ENCODE measurements around the gene SLC11A1.

The SLC11A1 gene, protein sequence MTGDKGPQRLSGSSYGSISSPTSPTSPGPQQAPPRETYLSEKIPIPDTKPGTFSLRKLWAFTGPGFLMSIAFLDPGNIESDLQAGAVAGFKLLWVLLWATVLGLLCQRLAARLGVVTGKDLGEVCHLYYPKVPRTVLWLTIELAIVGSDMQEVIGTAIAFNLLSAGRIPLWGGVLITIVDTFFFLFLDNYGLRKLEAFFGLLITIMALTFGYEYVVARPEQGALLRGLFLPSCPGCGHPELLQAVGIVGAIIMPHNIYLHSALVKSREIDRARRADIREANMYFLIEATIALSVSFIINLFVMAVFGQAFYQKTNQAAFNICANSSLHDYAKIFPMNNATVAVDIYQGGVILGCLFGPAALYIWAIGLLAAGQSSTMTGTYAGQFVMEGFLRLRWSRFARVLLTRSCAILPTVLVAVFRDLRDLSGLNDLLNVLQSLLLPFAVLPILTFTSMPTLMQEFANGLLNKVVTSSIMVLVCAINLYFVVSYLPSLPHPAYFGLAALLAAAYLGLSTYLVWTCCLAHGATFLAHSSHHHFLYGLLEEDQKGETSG

DNA sequence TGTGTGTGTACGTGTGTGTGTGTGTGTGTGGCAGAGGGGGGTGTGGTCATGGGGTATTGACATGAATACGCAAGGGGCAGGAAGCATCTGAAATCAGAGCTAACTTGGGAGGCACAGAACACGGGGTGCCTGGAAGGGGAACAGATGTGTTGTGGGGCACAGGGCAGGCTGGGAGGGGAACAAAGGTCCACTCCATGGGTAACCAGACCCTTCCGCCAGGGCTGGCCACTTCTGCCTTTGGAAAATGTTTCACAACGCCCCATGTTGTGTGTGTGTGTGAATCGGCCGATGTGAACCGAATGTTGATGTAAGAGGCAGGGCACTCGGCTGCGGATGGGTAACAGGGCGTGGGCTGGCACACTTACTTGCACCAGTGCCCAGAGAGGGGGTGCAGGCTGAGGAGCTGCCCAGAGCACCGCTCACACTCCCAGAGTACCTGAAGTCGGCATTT lies at the start of gene SLC11A1:
Gene SLC11A1 (plus strand): TSS at position 358 of the 451 bp plus-strand sequence. CDS start 96 bp downstream, outside the sequence.
- Histone ChIP-seq H2AFZ (ENCODE audit: low read length, unreplicated experiment) (no peak within 1 kb of the TSS), H3K27me3 (ENCODE audit: insufficient read depth, low read length) (peaks cover 9% of the 10 kb centered on the region; the same call in 1 of the 2 replicates), H3K4me3 (ENCODE audit: low read depth, low read length) (no peak within 1 kb of the TSS), H3K27ac (ENCODE audit: low read depth, low read length) (no peak within 1 kb of the TSS), H3K4me1 (ENCODE audit: control insufficient read depth, insufficient read depth, low read length, unreplicated experiment) (no peaks in the 10 kb centered on the region), H3K79me2 (ENCODE audit: control insufficient read depth, insufficient read depth, low read length, unreplicated experiment) (no peaks in the 10 kb centered on the region), H3K36me3 (ENCODE audit: insufficient read depth, low read length) (no peaks in the 10 kb centered on the region)

DNA sequence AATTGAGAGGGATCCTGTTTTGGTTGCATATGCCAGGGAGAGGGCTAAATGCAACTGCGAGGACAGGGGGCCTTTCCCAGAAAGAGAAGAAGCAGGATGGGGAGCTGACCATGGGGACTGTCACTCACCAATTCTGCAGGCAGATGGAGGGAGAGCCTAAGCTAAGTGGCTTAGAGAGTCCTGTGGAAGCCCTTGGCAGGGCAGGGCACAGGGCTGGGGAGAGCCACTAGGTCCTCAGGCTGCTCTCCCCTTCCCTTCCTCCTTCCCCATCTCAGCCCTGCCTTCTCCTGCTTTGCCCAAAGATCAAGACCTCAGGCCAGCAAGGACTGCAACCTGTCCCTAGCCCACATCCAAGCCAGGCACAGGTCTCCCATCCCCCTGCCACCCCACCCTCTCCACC lies 49.8 kb upstream of the SLC11A1 start:
- Histone ChIP-seq H3K4me1 (ENCODE audit: control insufficient read depth, insufficient read depth, low read length, unreplicated experiment) (no peaks in the 10 kb centered on the region), H2AFZ (ENCODE audit: low read length, unreplicated experiment) (no peak overlapping the region), H3K36me3 (ENCODE audit: insufficient read depth, low read length) (no peaks in the 10 kb centered on the region), H3K27me3 (ENCODE audit: insufficient read depth, low read length) (no peaks in the 10 kb centered on the region), H3K4me3 (ENCODE audit: low read depth, low read length) (no peak overlapping the region), H3K79me2 (ENCODE audit: control insufficient read depth, insufficient read depth, low read length, unreplicated experiment) (no peaks in the 10 kb centered on the region), H3K27ac (ENCODE audit: low read depth, low read length) (no peak overlapping the region)

DNA sequence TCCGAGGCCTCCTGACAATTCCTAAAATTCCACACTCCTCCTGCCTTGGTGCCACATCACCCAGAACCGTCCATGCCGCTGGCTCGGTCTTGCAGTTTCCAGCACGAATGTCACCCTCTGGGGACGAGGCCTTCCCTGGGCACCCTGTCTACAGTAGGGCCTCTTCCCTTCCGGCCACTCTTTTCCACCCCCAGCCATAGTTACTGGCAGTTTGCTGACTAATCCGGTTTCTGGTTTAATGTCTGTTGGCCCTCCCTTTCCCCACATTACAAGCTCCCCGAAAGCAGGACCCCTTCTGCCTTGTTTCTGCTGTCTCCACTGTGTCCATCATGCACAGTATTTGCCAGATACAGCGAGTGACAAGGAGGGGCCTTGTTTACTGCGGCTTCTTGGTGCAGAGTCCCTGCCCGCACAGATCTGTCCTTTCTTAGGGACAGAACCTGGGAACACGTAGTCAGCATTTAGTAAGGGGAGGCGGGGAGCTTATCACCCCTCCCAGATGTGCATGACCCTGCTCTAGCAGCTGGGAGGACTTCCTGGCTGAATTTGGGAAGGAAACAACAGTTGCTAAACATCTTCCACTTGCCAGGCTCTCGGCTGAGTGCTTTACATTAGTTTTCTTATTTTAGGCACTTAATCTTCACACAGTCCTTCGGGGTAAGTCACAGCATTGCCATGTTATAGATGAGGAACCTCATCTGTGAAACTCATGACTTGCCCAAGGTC lies 49.0 kb upstream of the SLC11A1 start:
- no peaks in the 10 kb centered on the region for H3K4me1 ChIP-seq (ENCODE audit: control insufficient read depth, insufficient read depth, low read length, unreplicated experiment)
- H3K27me3 ChIP-seq (ENCODE audit: insufficient read depth, low read length): no peaks in the 10 kb centered on the region
- H3K27ac ChIP-seq (ENCODE audit: low read depth, low read length): no peak overlapping the region
- no peaks in the 10 kb centered on the region for H3K36me3 ChIP-seq (ENCODE audit: insufficient read depth, low read length)
- H3K79me2 ChIP-seq (ENCODE audit: control insufficient read depth, insufficient read depth, low read length, unreplicated experiment): no peaks in the 10 kb centered on the region
- H3K4me3 ChIP-seq (ENCODE audit: low read depth, low read length): no peak overlapping the region
- H2AFZ ChIP-seq (ENCODE audit: low read length, unreplicated experiment): no peak overlapping the region

DNA sequence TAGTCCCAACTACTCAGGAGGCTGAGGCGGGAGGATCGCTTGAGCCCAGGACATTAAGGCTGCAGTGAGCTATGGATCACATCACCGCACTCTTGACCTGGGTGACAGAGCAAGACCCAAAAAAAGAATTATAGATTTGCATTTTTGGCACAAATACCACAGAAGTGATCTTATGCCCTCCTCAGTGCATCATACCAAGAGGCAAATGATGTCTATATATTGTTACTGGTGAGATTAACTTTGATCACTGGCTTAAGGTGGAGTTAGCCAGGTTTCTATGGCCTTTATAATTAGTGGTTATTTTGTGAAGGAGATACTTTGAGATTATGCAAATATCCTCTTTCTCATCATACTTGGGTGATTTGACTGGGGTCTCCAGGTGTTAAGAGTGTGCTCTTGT lies 47.5 kb upstream of the SLC11A1 start:
- Histone ChIP-seq H3K27ac (ENCODE audit: low read depth, low read length) (no peak overlapping the region), H3K4me1 (ENCODE audit: control insufficient read depth, insufficient read depth, low read length, unreplicated experiment) (no peaks in the 10 kb centered on the region), H3K4me3 (ENCODE audit: low read depth, low read length) (no peak overlapping the region), H3K36me3 (ENCODE audit: insufficient read depth, low read length) (no peaks in the 10 kb centered on the region), H3K27me3 (ENCODE audit: insufficient read depth, low read length) (no peaks in the 10 kb centered on the region), H3K79me2 (ENCODE audit: control insufficient read depth, insufficient read depth, low read length, unreplicated experiment) (no peaks in the 10 kb centered on the region), H2AFZ (ENCODE audit: low read length, unreplicated experiment) (no peak overlapping the region)

DNA sequence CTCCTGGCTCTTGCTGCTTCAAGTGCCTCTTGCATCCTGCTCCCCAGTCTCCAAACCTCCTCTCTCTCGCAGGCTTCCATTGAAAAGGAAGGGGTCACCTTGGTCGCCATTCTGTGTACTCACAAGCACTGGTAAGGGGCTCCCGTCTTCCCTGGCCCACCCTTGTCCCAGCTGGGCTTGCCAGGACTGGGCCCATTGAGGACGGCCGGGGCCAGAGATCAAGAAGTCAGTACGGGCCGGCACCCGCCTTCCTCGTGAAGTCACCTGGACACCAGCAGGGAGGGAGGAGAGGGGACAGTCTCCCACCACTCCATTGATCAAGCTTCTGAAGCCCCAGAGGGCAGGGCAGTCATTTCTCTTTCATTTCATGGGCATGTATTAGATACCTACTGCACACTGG lies 41.4 kb upstream of the SLC11A1 start:
- H3K27me3 ChIP-seq (ENCODE audit: insufficient read depth, low read length): no peaks in the 10 kb centered on the region
- H3K4me3 ChIP-seq (ENCODE audit: low read depth, low read length): no peak overlapping the region
- H3K27ac ChIP-seq (ENCODE audit: low read depth, low read length): no peak overlapping the region
- no peak overlapping the region for H2AFZ ChIP-seq (ENCODE audit: low read length, unreplicated experiment)
- H3K79me2 ChIP-seq (ENCODE audit: control insufficient read depth, insufficient read depth, low read length, unreplicated experiment): no peaks in the 10 kb centered on the region
- H3K4me1 ChIP-seq (ENCODE audit: control insufficient read depth, insufficient read depth, low read length, unreplicated experiment): peaks cover 17% of the 10 kb centered on the region
- H3K36me3 ChIP-seq (ENCODE audit: insufficient read depth, low read length): no peaks in the 10 kb centered on the region

DNA sequence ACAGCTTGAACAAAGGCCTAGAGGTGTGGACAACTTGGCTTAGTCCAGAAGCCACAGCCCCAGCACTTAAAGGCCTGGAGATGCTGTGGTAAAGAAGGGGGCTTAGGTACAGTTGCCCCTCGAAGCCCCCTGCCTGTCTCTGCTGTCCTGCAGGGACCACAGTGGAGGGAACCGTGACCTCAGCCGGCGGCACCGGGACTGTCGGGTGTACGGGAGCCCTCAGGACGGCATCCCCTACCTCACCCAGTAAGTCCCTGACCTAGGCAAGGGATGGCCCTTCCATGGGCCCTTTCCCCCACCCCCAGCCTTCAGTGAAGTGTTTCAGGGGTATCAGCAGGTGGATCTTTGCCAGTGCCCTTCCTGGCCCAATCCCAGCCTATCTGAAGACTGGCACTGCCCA lies 40.7 kb upstream of the SLC11A1 start:
- Histone ChIP-seq H3K36me3 (ENCODE audit: insufficient read depth, low read length) (no peaks in the 10 kb centered on the region), H2AFZ (ENCODE audit: low read length, unreplicated experiment) (no peak overlapping the region), H3K4me3 (ENCODE audit: low read depth, low read length) (no peak overlapping the region), H3K27ac (ENCODE audit: low read depth, low read length) (no peak overlapping the region), H3K27me3 (ENCODE audit: insufficient read depth, low read length) (no peaks in the 10 kb centered on the region), H3K79me2 (ENCODE audit: control insufficient read depth, insufficient read depth, low read length, unreplicated experiment) (no peaks in the 10 kb centered on the region), H3K4me1 (ENCODE audit: control insufficient read depth, insufficient read depth, low read length, unreplicated experiment) (peaks cover 17% of the 10 kb centered on the region)

DNA sequence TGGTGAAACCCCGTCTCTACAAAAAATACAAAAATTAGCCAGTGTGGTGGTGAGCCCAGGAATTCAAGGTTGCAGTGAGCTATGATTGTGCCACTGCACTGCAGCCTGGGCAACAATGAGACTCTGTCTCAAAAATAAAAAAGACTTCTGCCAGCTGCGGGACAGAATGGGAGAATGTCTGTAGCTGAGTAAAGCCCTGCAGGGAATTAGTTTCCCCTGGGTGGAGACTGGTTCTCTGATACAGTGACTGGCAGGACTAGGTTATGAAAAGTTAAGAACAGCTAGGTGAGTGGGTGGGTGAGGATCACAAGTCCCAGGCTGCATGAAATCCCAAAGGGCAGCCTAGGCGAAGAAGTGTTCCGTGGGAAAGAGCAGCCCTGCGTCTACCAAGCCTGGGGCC lies 39.2 kb upstream of the SLC11A1 start:
- peaks cover 17% of the 10 kb centered on the region for H3K4me1 ChIP-seq (ENCODE audit: control insufficient read depth, insufficient read depth, low read length, unreplicated experiment)
- H3K4me3 ChIP-seq (ENCODE audit: low read depth, low read length): no peak overlapping the region
- H2AFZ ChIP-seq (ENCODE audit: low read length, unreplicated experiment): no peak overlapping the region
- no peak overlapping the region for H3K27ac ChIP-seq (ENCODE audit: low read depth, low read length)
- no peaks in the 10 kb centered on the region for H3K27me3 ChIP-seq (ENCODE audit: insufficient read depth, low read length)
- no peaks in the 10 kb centered on the region for H3K36me3 ChIP-seq (ENCODE audit: insufficient read depth, low read length)
- no peaks in the 10 kb centered on the region for H3K79me2 ChIP-seq (ENCODE audit: control insufficient read depth, insufficient read depth, low read length, unreplicated experiment)

DNA sequence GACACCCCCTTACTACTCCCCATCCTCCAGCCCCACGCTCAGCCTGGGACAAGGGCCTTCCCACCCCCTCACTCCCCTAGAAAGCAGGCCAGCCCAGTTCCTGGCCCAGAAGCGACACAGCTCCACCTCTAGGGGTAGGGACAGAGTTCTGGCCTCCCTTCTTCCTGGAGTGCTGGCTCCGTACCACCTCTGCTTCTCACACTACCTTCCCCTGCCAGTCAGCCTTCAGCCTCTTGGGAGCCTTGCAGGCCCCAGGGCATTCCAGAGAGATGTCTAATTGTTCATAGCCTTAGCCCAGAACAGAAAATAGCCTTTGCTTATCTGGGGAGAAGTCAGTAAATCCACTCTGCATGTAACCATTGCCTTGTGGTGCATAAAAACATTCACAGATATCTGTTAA lies 38.5 kb upstream of the SLC11A1 start:
- H3K79me2 ChIP-seq (ENCODE audit: control insufficient read depth, insufficient read depth, low read length, unreplicated experiment): no peaks in the 10 kb centered on the region
- peaks cover 17% of the 10 kb centered on the region for H3K4me1 ChIP-seq (ENCODE audit: control insufficient read depth, insufficient read depth, low read length, unreplicated experiment)
- H3K27ac ChIP-seq (ENCODE audit: low read depth, low read length): peak overlapping the region; percentile 46
- no peak overlapping the region for H2AFZ ChIP-seq (ENCODE audit: low read length, unreplicated experiment)
- H3K36me3 ChIP-seq (ENCODE audit: insufficient read depth, low read length): no peaks in the 10 kb centered on the region
- no peak overlapping the region for H3K4me3 ChIP-seq (ENCODE audit: low read depth, low read length)
- H3K27me3 ChIP-seq (ENCODE audit: insufficient read depth, low read length): no peaks in the 10 kb centered on the region

DNA sequence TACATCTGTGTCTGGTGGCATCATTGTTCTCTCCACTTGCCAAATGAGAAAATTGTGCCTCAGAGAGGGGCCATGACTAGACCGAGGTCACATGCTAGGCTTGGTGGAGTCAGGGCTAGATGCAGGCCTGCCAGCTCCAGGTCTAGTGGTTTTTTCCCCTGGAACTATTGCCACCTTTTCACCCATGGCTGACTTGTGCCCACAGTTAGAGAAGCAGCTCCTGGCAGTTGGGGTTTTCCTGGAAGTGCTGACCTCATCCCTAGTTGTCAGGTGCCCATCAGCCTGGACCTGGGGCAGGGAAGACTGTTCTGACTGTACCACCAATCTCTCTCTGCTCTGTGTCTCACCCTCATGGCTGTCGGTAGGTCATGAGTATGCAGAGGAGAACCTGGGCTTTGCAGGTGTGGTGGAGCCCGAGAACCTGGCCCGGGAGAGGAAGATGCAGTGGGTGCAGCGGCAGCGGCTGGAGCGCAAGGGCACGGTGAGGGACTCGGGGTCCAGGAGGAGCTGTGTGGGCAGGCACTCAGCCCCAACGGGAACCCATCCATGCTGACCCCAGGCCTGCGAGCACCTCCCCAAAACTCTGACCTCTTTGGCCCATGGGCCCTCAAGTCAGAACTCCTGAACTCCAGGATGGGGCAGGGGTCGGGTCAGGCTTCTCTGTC lies 37.9 kb upstream of the SLC11A1 start:
- Histone ChIP-seq H3K79me2 (ENCODE audit: control insufficient read depth, insufficient read depth, low read length, unreplicated experiment) (no peaks in the 10 kb centered on the region), H2AFZ (ENCODE audit: low read length, unreplicated experiment) (no peak overlapping the region), H3K36me3 (ENCODE audit: insufficient read depth, low read length) (no peaks in the 10 kb centered on the region), H3K4me3 (ENCODE audit: low read depth, low read length) (no peak overlapping the region), H3K27ac (ENCODE audit: low read depth, low read length) (peak overlapping the region; percentile 46; the same call in 1 of the 2 replicates), H3K27me3 (ENCODE audit: insufficient read depth, low read length) (no peaks in the 10 kb centered on the region), H3K4me1 (ENCODE audit: control insufficient read depth, insufficient read depth, low read length, unreplicated experiment) (peaks cover 17% of the 10 kb centered on the region)

DNA sequence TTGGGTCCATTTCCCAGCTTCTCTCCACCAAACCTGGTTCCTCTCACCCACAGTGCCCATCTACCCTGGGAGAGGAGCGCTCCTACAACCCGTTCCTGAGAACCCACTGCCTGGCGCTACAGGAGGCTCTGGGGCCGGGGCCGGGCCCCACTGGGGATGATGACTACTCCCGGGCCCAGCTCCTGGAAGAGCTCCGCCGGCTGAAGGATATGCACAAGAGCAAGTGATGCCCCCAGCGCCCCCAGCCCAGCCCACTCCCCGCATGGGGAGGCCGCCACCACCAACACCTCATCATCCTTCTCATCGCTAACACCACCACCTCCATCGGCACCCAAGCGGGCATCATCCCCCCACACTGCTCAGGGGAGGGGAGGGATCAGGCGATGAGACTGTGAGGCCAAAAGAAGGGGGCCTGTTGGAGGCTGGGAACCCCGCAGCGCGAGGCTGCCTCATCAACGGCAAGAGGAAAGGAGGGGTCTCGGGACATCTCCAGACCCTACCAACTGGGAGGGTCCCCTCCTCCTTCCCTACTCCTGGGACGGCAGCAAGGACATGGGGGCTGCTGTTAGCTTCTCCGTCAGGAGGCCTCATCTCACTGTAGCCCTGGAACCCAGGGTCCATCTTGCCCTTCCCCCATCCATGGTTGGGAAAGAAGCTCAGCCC lies 37.2 kb upstream of the SLC11A1 start:
- Histone ChIP-seq H3K27ac (ENCODE audit: low read depth, low read length) (no peak overlapping the region), H3K4me3 (ENCODE audit: low read depth, low read length) (no peak overlapping the region), H3K27me3 (ENCODE audit: insufficient read depth, low read length) (no peaks in the 10 kb centered on the region), H3K4me1 (ENCODE audit: control insufficient read depth, insufficient read depth, low read length, unreplicated experiment) (peaks cover 17% of the 10 kb centered on the region), H2AFZ (ENCODE audit: low read length, unreplicated experiment) (no peak overlapping the region), H3K36me3 (ENCODE audit: insufficient read depth, low read length) (no peaks in the 10 kb centered on the region), H3K79me2 (ENCODE audit: control insufficient read depth, insufficient read depth, low read length, unreplicated experiment) (no peaks in the 10 kb centered on the region)
